Measurements from ENCODE around the gene RFX4.

DNA sequence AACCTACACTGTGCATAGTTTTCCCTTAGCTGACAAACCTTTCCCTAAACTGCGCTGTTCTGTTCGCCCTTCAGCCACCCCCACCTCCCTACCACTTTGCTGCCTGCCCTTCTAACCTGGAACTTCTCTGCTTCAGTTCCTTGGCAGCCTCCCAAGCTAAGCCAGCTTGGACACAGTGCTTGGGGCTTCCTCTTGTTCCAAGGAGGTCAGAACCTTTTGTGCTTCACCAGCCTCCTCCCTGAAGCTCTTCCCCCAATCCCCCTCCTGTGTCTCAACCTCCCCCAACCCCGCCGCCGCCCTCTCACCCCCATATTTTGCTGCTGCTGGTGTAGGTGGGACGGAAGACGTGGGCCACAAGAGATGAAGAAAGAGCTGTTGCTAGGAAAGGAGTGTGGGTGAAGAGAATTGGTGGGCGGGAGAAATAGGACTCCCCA lies 183.6 kb downstream of the RFX4 start:
- TF ChIP-seq ZNF3 (CRISPR knock-in tag; IDR thresholded peaks at IDR 0.05) (no peak), JUND (CRISPR knock-in tag; IDR thresholded peaks at IDR 0.05) (no peak), CTCF (CRISPR knock-in tag; IDR thresholded peaks at IDR 0.05) (no peak), CHCHD3 (CRISPR knock-in tag; IDR thresholded peaks at IDR 0.05) (no peak), ZNF280B (CRISPR knock-in tag; IDR thresholded peaks at IDR 0.05; ENCODE audit: borderline replicate concordance) (no peak), RAD21 (CRISPR knock-in tag; IDR thresholded peaks at IDR 0.05) (no peak), FOXJ3 (CRISPR knock-in tag; IDR thresholded peaks at IDR 0.05; ENCODE audit: borderline replicate concordance) (no peak), SMC3 (IDR thresholded peaks at IDR 0.05; ENCODE audit: low read length) (no peak), EP300 (IDR thresholded peaks at IDR 0.05; ENCODE audit: low read depth in 2 of 2, low read length in 2 of 2) (no peak), EP300 (CRISPR knock-in tag; IDR thresholded peaks at IDR 0.05; ENCODE audit: borderline replicate concordance) (no peak), RFXANK (CRISPR knock-in tag; IDR thresholded peaks at IDR 0.05) (no peak)
- TF ChIP-seq, protein P1, sequence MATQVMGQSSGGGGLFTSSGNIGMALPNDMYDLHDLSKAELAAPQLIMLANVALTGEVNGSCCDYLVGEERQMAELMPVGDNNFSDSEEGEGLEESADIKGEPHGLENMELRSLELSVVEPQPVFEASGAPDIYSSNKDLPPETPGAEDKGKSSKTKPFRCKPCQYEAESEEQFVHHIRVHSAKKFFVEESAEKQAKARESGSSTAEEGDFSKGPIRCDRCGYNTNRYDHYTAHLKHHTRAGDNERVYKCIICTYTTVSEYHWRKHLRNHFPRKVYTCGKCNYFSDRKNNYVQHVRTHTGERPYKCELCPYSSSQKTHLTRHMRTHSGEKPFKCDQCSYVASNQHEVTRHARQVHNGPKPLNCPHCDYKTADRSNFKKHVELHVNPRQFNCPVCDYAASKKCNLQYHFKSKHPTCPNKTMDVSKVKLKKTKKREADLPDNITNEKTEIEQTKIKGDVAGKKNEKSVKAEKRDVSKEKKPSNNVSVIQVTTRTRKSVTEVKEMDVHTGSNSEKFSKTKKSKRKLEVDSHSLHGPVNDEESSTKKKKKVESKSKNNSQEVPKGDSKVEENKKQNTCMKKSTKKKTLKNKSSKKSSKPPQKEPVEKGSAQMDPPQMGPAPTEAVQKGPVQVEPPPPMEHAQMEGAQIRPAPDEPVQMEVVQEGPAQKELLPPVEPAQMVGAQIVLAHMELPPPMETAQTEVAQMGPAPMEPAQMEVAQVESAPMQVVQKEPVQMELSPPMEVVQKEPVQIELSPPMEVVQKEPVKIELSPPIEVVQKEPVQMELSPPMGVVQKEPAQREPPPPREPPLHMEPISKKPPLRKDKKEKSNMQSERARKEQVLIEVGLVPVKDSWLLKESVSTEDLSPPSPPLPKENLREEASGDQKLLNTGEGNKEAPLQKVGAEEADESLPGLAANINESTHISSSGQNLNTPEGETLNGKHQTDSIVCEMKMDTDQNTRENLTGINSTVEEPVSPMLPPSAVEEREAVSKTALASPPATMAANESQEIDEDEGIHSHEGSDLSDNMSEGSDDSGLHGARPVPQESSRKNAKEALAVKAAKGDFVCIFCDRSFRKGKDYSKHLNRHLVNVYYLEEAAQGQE (IDR thresholded peaks at IDR 0.05; ENCODE audit: borderline replicate concordance in 1 of 2, low read depth in 1 of 2, low read length in 2 of 2), result no peak
- TF ChIP-seq, protein P2, sequence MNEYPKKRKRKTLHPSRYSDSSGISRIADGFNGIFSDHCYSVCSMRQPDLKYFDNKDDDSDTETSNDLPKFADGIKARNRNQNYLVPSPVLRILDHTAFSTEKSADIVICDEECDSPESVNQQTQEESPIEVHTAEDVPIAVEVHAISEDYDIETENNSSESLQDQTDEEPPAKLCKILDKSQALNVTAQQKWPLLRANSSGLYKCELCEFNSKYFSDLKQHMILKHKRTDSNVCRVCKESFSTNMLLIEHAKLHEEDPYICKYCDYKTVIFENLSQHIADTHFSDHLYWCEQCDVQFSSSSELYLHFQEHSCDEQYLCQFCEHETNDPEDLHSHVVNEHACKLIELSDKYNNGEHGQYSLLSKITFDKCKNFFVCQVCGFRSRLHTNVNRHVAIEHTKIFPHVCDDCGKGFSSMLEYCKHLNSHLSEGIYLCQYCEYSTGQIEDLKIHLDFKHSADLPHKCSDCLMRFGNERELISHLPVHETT (CRISPR knock-in tag; conservative IDR thresholded peaks at IDR 0.05), result no peak
